Liver (tissue), 3 donors: ENCODE data around the gene ATP6V1E1.

Source experiments
- CTCF ChIP-seq: fragments of 150-350 bp; IDR thresholded peaks from 2 replicates; pipeline ENCODE4 v1.5.1; 2017; ENCODE audit warnings: improper control_type of control experiment, low read depth, low read length; ENCODE audit not compliant: missing input control
- EGR1 ChIP-seq, 2 donors: IDR thresholded peaks; 2 replicates each; pipeline ENCODE4 v1.6.1; 2016 to 2018; ENCODE audit warnings: antibody characterized with exemption in 2 of 2, low read depth in 2 of 2
- GABPA ChIP-seq, 2 donors: IDR thresholded peaks in 1 of 2; conservative IDR thresholded peaks in 1 of 2; 2 replicates each; pipeline ENCODE4 v1.6.1; 2016; ENCODE audit warnings: antibody characterized with exemption in 2 of 2, mild to moderate bottlenecking in 1 of 2, moderate library complexity in 1 of 2
- HNF4G ChIP-seq: IDR thresholded peaks from 2 replicates; pipeline ENCODE4 v1.6.1; 2016; ENCODE audit warnings: antibody characterized with exemption
- JUND ChIP-seq, 2 donors: IDR thresholded peaks; 2 replicates each; pipeline ENCODE4 v1.6.1; 2016; ENCODE audit warnings: antibody characterized with exemption in 2 of 2
- RAD21 ChIP-seq, 2 donors: IDR thresholded peaks; 2 replicates each; pipeline ENCODE4 v1.6.1; 2016; ENCODE audit warnings: antibody characterized with exemption in 2 of 2, mild to moderate bottlenecking in 2 of 2
- REST ChIP-seq: IDR thresholded peaks from 2 replicates; pipeline ENCODE4 v1.6.1; 2016; ENCODE audit warnings: antibody characterized with exemption, mild to moderate bottlenecking
- RXRA ChIP-seq, 2 donors: IDR thresholded peaks; 2 replicates each; pipeline ENCODE4 v1.6.1; 2017 to 2018; ENCODE audit warnings: antibody characterized with exemption in 2 of 2, mild to moderate bottlenecking in 1 of 2
- SP1 ChIP-seq: IDR thresholded peaks from 2 replicates; pipeline ENCODE4 v1.6.1; 2018; ENCODE audit warnings: antibody characterized with exemption, mild to moderate bottlenecking
- ZBTB33 ChIP-seq: IDR thresholded peaks from 2 replicates; pipeline ENCODE4 v1.6.1; 2016; ENCODE audit warnings: antibody characterized with exemption
- donor health status: healthy.
- donor health status: healthy.

GRCh38 chr22:17603668-17604067 is 24.9 kb downstream of the ATP6V1E1 start:
- no peak for TF ChIP-seq RAD21 (IDR thresholded peaks at IDR 0.05)
- no peak for TF ChIP-seq CTCF
- no peak for TF ChIP-seq SP1
- no peak for TF ChIP-seq JUND (IDR thresholded peaks at IDR 0.05)
- no peak for TF ChIP-seq RXRA (IDR thresholded peaks at IDR 0.05)
- TF ChIP-seq ZBTB33, result no peak
- TF ChIP-seq HNF4G, result no peak
- no peak for TF ChIP-seq REST
- no peak for TF ChIP-seq EGR1 (IDR thresholded peaks at IDR 0.05; ENCODE audit: low read depth in 2 of 2)
- no peak for TF ChIP-seq GABPA (IDR thresholded peaks at IDR 0.05 in 1 of 2, conservative IDR thresholded peaks at IDR 0.05 in 1 of 2)
